ENCODE measurements around the gene DDX41. TPM values are rescaled to one million over a fixed set of nuclear protein-coding genes. Genes with fewer than 3 reads are reported as not detected.

Gene DDX41
- total RNA-seq, 1 donor from 2014 or later, result 37.9 TPM

GRCh38 chr5:177519463-177520235, 2.9 kb upstream of the DDX41 start:
- intact Hi-C loops (cut with DNase I), result loop anchor here (5.0 kb wide), 1 partner anchor 73 kb away; the partner anchor contains the start of gene TMED9
- no peak for DNase-seq (ENCODE audit: low spot score)

- intact Hi-C loops (cut with DNase I), result loop anchor here (5.0 kb wide), 1 partner anchor 77 kb away; the partner anchor contains the start of gene TMED9
- no peak for DNase-seq (ENCODE audit: low spot score)
Observed at GRCh38 chr5:177515580-177515979, 1.2 kb downstream of the DDX41 start.

- DNase-seq (ENCODE audit: low spot score), result no peak
- intact Hi-C loops (cut with DNase I), result no loop called here
Observed at GRCh38 chr5:177514541-177514940, 2.2 kb downstream of the DDX41 start.

- DNase-seq (ENCODE audit: low spot score), result no peak
- intact Hi-C loops (cut with DNase I), result no loop called here
Observed at GRCh38 chr5:177513500-177513899, 3.3 kb downstream of the DDX41 start.

GRCh38 chr5:177512736-177513380, 3.9 kb downstream of the DDX41 start:
- no peak for DNase-seq (ENCODE audit: low spot score)
- intact Hi-C loops (cut with DNase I), result no loop called here

- no peak for DNase-seq (ENCODE audit: low spot score)
- intact Hi-C loops (cut with DNase I), result no loop called here
Observed at GRCh38 chr5:177511796-177512675, 4.7 kb downstream of the DDX41 start.

GRCh38 chr5:177511181-177511580, 5.6 kb downstream of the DDX41 start:
- intact Hi-C loops (cut with DNase I), result no loop called here
- no peak for DNase-seq (ENCODE audit: low spot score)

GRCh38 chr5:177510567-177511053, 6.2 kb downstream of the DDX41 start:
- intact Hi-C loops (cut with DNase I), result no loop called here
- DNase-seq (ENCODE audit: low spot score), result peak; percentile 82

- intact Hi-C loops (cut with DNase I), result no loop called here
- no peak for DNase-seq (ENCODE audit: low spot score)
Observed at GRCh38 chr5:177509991-177510566, 6.7 kb downstream of the DDX41 start.

- intact Hi-C loops (cut with DNase I), result no loop called here
- DNase-seq (ENCODE audit: low spot score), result peak; percentile 90
Observed at GRCh38 chr5:177509381-177509951, 7.3 kb downstream of the DDX41 start, which contains the start of gene DOK3. DOK3 (minus strand) TSS chr5:177509826; CDS start chr5:177509540, 286 bp downstream.

GRCh38 chr5:177508837-177509236, 7.9 kb downstream of the DDX41 start:
- intact Hi-C loops (cut with DNase I), result no loop called here
- DNase-seq (ENCODE audit: low spot score), result no peak

GRCh38 chr5:177508221-177508611, 8.5 kb downstream of the DDX41 start:
- DNase-seq (ENCODE audit: low spot score), result no peak
- intact Hi-C loops (cut with DNase I), result no loop called here

- intact Hi-C loops (cut with DNase I), result no loop called here
- DNase-seq (ENCODE audit: low spot score), result no peak
Observed at GRCh38 chr5:177507596-177508220, 9.1 kb downstream of the DDX41 start.

- intact Hi-C loops (cut with DNase I), result no loop called here
- no peak for DNase-seq (ENCODE audit: low spot score)
Observed at GRCh38 chr5:177507165-177507564, 9.6 kb downstream of the DDX41 start.

GRCh38 chr5:177505075-177505474, 11.7 kb downstream of the DDX41 start:
- DNase-seq (ENCODE audit: low spot score), result no peak
- intact Hi-C loops (cut with DNase I), result no loop called here

- intact Hi-C loops (cut with DNase I), result no loop called here
- DNase-seq (ENCODE audit: low spot score), result no peak
Observed at GRCh38 chr5:177504086-177505056, 12.4 kb downstream of the DDX41 start.

- DNase-seq (ENCODE audit: low spot score), result no peak
- intact Hi-C loops (cut with DNase I), result no loop called here
Observed at GRCh38 chr5:177503351-177504085, 13.2 kb downstream of the DDX41 start.
